HG03571 (cell line): Measurements from ENCODE around the gene PARP8.

ENCODE experiments used
- ATAC-seq: cut with Tn5 transposase; IDR thresholded peaks from one replicate; pipeline ENCODE4 v1.9.1; 2021; ENCODE audit not compliant: unreplicated experiment

Gene PARP8

GRCh38 chr5:50887889-50888633, 221.6 kb downstream of the PARP8 start:
- no peak for ATAC-seq

GRCh38 chr5:50888751-50889150, 222.3 kb downstream of the PARP8 start:
- ATAC-seq = no peak

GRCh38 chr5:50889790-50890189, 223.4 kb downstream of the PARP8 start:
- no peak for ATAC-seq
